ENCODE results near the gene ROR1. TPM values are rescaled to one million over a fixed set of nuclear protein-coding genes. Genes with fewer than 3 reads are reported as not detected.

ROR1 gene
- total and polyA plus RNA-seq, 7 donors = 0.13 to 2.8 (median 1.2) TPM

- ATAC-seq (peak in 3 of 4 donors; percentile 44 to 67 (median 56)), DNase-seq (no peak)
- no peaks in the 10 kb centered on the region for H3K36me3 ChIP-seq (ENCODE audit: insufficient read depth in 1 of 2, low read depth in 1 of 2)
- 19 to 34% (median 26%) methylated on average over 6 of the region's 6 CpGs for WGBS, 3 donors
- no peak overlapping the region for H3K4me3 ChIP-seq
- H3K27ac ChIP-seq = no peak overlapping the region
- TF ChIP-seq CTCF (IDR thresholded peaks at IDR 0.05) = no peak
- H3K27me3 ChIP-seq (ENCODE audit: insufficient read depth in 3 of 3, low read length in 2 of 3) = no peaks in the 10 kb centered on the region
- H3K4me1 ChIP-seq = peaks cover 20% of the 10 kb centered on the region
- H3K9me3 ChIP-seq = no peaks in the 10 kb centered on the region
- intact Hi-C loops (cut with DNase I) = no loop called here
Observed at GRCh38 chr1:63747445-63747844, 26.4 kb upstream of the ROR1 start.

- DNase-seq (no peak), ATAC-seq (no peak)
- H3K4me1 ChIP-seq = peaks cover 20% of the 10 kb centered on the region
- H3K4me3 ChIP-seq = no peak overlapping the region
- no peak overlapping the region for H3K27ac ChIP-seq
- no peaks in the 10 kb centered on the region for H3K36me3 ChIP-seq (ENCODE audit: insufficient read depth in 1 of 2, low read depth in 1 of 2)
- WGBS, 3 donors = 83 to 91% (median 89%) methylated on average over 4 of the region's 4 CpGs
- intact Hi-C loops (cut with DNase I) = no loop called here
- H3K9me3 ChIP-seq = no peaks in the 10 kb centered on the region
- H3K27me3 ChIP-seq (ENCODE audit: insufficient read depth in 3 of 3, low read length in 2 of 3) = no peaks in the 10 kb centered on the region
- no peak for TF ChIP-seq CTCF (IDR thresholded peaks at IDR 0.05)
Observed at GRCh38 chr1:63748046-63748580, 25.7 kb upstream of the ROR1 start.

GRCh38 chr1:63748641-63749040 is 25.2 kb upstream of the ROR1 start:
- intact Hi-C loops (cut with DNase I) = no loop called here
- ATAC-seq (no peak), DNase-seq (no peak)
- peaks cover 20% of the 10 kb centered on the region for H3K4me1 ChIP-seq
- H3K27ac ChIP-seq = no peak overlapping the region
- H3K36me3 ChIP-seq (ENCODE audit: insufficient read depth in 1 of 2, low read depth in 1 of 2) = no peaks in the 10 kb centered on the region
- no peak for TF ChIP-seq CTCF (IDR thresholded peaks at IDR 0.05)
- no peaks in the 10 kb centered on the region for H3K27me3 ChIP-seq (ENCODE audit: insufficient read depth in 3 of 3, low read length in 2 of 3)
- 89 to 96% (median 93%) methylated on average over 5 of the region's 5 CpGs for WGBS, 3 donors
- H3K4me3 ChIP-seq = no peak overlapping the region
- H3K9me3 ChIP-seq = no peaks in the 10 kb centered on the region

- Histone ChIP-seq H3K4me3 (no peak overlapping the region), H3K4me1 (peaks cover 20% of the 10 kb centered on the region), H3K27me3 (ENCODE audit: insufficient read depth in 3 of 3, low read length in 2 of 3) (no peaks in the 10 kb centered on the region), H3K27ac (no peak overlapping the region), H3K9me3 (no peaks in the 10 kb centered on the region), H3K36me3 (ENCODE audit: insufficient read depth in 1 of 2, low read depth in 1 of 2) (no peaks in the 10 kb centered on the region)
- ATAC-seq (no peak), DNase-seq (no peak)
- TF ChIP-seq CTCF (IDR thresholded peaks at IDR 0.05) = no peak
- 70 to 81% (median 77%) methylated on average over 3 of the region's 3 CpGs for WGBS, 3 donors
- intact Hi-C loops (cut with DNase I) = no loop called here
Observed at GRCh38 chr1:63750721-63751120, 23.1 kb upstream of the ROR1 start.

GRCh38 chr1:63752176-63752575 is 21.6 kb upstream of the ROR1 start:
- Histone ChIP-seq H3K4me1 (peaks cover 11% of the 10 kb centered on the region), H3K27ac (no peak overlapping the region), H3K4me3 (no peak overlapping the region), H3K36me3 (ENCODE audit: insufficient read depth in 1 of 2, low read depth in 1 of 2) (no peaks in the 10 kb centered on the region), H3K9me3 (no peaks in the 10 kb centered on the region), H3K27me3 (ENCODE audit: insufficient read depth in 3 of 3, low read length in 2 of 3) (no peaks in the 10 kb centered on the region)
- intact Hi-C loops (cut with DNase I) = no loop called here
- 27 to 63% (median 58%) methylated on average over 1 of the region's 1 CpG for WGBS, 3 donors
- no peak for TF ChIP-seq CTCF (IDR thresholded peaks at IDR 0.05)
- ATAC-seq (no peak), DNase-seq (no peak)
